Measurements from ENCODE around the gene CPLX3.
A peak's percentile ranks its signal among the peaks of the same experiment; 100 is the strongest.

CPLX3 gene

GRCh38 chr15:74807282-74807681, 19.1 kb upstream of the CPLX3 start:
- no peak for DNase-seq

GRCh38 chr15:74808078-74808839, 18.2 kb upstream of the CPLX3 start:
- no peak for DNase-seq

GRCh38 chr15:74808840-74809229, 17.6 kb upstream of the CPLX3 start:
- DNase-seq: no peak

GRCh38 chr15:74809242-74809641, 17.2 kb upstream of the CPLX3 start:
- DNase-seq: no peak

- no peak for DNase-seq
These were observed 16.5 kb upstream of the CPLX3 start for GRCh38 chr15:74809956-74810355.

GRCh38 chr15:74812533-74812932, 13.9 kb upstream of the CPLX3 start, which contains the start of gene LMAN1L:
Gene LMAN1L (plus strand): TSS chr15:74812835. CDS start chr15:74812855, 20 bp downstream.
- no peak for DNase-seq

GRCh38 chr15:74815121-74815934, 11.1 kb upstream of the CPLX3 start:
- DNase-seq: no peak

- DNase-seq: no peak
These were observed 10.5 kb upstream of the CPLX3 start for GRCh38 chr15:74815961-74816360.

- DNase-seq: no peak
These were observed 9.6 kb upstream of the CPLX3 start for GRCh38 chr15:74816624-74817369.

GRCh38 chr15:74817370-74817737, 9.1 kb upstream of the CPLX3 start:
- DNase-seq: no peak

GRCh38 chr15:74820056-74820455, 6.4 kb upstream of the CPLX3 start:
- DNase-seq: no peak

GRCh38 chr15:74821091-74821789, 5.2 kb upstream of the CPLX3 start:
- DNase-seq: peak; percentile 79

GRCh38 chr15:74821790-74822158, 4.7 kb upstream of the CPLX3 start:
- DNase-seq: no peak

- DNase-seq: no peak
These were observed 4.2 kb upstream of the CPLX3 start for GRCh38 chr15:74822233-74822632.

GRCh38 chr15:74823324-74823723, 3.1 kb upstream of the CPLX3 start:
- no peak for DNase-seq

- DNase-seq: no peak
These were observed 1.5 kb upstream of the CPLX3 start for GRCh38 chr15:74824976-74825375.

- no peak for DNase-seq
These were observed 561 bp upstream of the CPLX3 start for GRCh38 chr15:74825866-74826265.

- DNase-seq: no peak
These were observed 494 bp downstream of the CPLX3 start for GRCh38 chr15:74826921-74827320.

- no peak for DNase-seq
These were observed 1.2 kb downstream of the CPLX3 start for GRCh38 chr15:74827614-74828013.

- no peak for DNase-seq
These were observed 2.4 kb downstream of the CPLX3 start for GRCh38 chr15:74828835-74829234.

- no peak for DNase-seq
These were observed 3.1 kb downstream of the CPLX3 start for GRCh38 chr15:74829486-74829885.

GRCh38 chr15:74829991-74830390, 3.6 kb downstream of the CPLX3 start:
- DNase-seq: no peak

GRCh38 chr15:74830868-74831267, 4.4 kb downstream of the CPLX3 start:
- no peak for DNase-seq
